NCI-H345 treated with DMSO at 0.1 percent for 48 hours (cell line): ENCODE measurements around the gene KIAA0753.
A peak's percentile ranks its signal among the peaks of the same experiment; 100 is the strongest.

Source experiments
- DNase-seq: peaks from one replicate; lab custom pipeline; 2025; ENCODE audit not compliant: unreplicated experiment; lab: John Stamatoyannopoulos, UW

KIAA0753 gene

GRCh38 chr17:6640536-6641246 is at the start of gene KIAA0753, which contains the start of gene TXNDC17:
KIAA0753 (minus strand) TSS chr17:6640711; CDS start chr17:6635103, 5,608 bp downstream.
TXNDC17 (plus strand) TSS chr17:6641060; CDS start chr17:6641083, 23 bp downstream.
- DNase-seq, result peak; percentile 89

GRCh38 chr17:6688944-6689343 is 48.4 kb upstream of the KIAA0753 start:
- DNase-seq, result no peak

- DNase-seq, result no peak
These were observed 45.5 kb upstream of the KIAA0753 start for GRCh38 chr17:6686026-6686425.

- no peak for DNase-seq
These were observed 44.6 kb upstream of the KIAA0753 start for GRCh38 chr17:6684881-6685767.

GRCh38 chr17:6684460-6684783 is 43.9 kb upstream of the KIAA0753 start:
- DNase-seq, result no peak

GRCh38 chr17:6683730-6684459 is 43.4 kb upstream of the KIAA0753 start:
- no peak for DNase-seq

GRCh38 chr17:6683081-6683684 is 42.7 kb upstream of the KIAA0753 start:
- DNase-seq, result no peak

GRCh38 chr17:6682339-6682738 is 41.8 kb upstream of the KIAA0753 start:
- DNase-seq, result no peak

GRCh38 chr17:6681671-6682070 is 41.2 kb upstream of the KIAA0753 start:
- DNase-seq, result no peak

GRCh38 chr17:6681176-6681575 is 40.7 kb upstream of the KIAA0753 start:
- no peak for DNase-seq

- no peak for DNase-seq
These were observed 38.7 kb upstream of the KIAA0753 start for GRCh38 chr17:6679241-6679640.

GRCh38 chr17:6677946-6678345 is 37.4 kb upstream of the KIAA0753 start:
- DNase-seq, result no peak

GRCh38 chr17:6677158-6677831 is 36.8 kb upstream of the KIAA0753 start:
- no peak for DNase-seq

- no peak for DNase-seq
These were observed 36.3 kb upstream of the KIAA0753 start for GRCh38 chr17:6676802-6677157.

- DNase-seq, result no peak
These were observed 34.8 kb upstream of the KIAA0753 start for GRCh38 chr17:6675201-6675825.

- no peak for DNase-seq
These were observed 34.1 kb upstream of the KIAA0753 start for GRCh38 chr17:6674586-6674985.

- no peak for DNase-seq
These were observed 30.9 kb upstream of the KIAA0753 start for GRCh38 chr17:6671431-6671830.

- DNase-seq, result no peak
These were observed 30.5 kb upstream of the KIAA0753 start for GRCh38 chr17:6670999-6671398.

- no peak for DNase-seq
These were observed 30.1 kb upstream of the KIAA0753 start for GRCh38 chr17:6670571-6670970.
